Measurements from ENCODE around the gene HOXD3.

HOXD3 gene

DNA sequence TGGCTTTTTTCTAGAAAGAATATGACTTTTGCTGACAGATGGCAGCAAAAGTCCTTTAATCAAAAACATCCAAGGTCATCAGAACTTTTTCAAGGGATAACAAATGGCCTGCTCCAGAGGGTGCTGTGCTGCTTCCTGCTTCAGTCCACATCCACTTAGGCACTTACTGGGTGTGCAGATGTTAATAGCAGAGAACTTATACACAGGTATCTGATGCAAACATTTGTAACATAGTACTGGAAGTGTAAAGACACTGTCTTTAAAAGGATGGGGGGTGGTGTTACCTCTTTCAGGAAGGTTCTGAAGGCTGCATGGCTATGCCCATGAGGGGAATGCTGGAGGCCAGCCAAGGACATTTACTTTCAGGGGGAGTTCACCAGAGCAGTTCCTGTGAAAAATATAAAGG is 22.1 kb upstream of the HOXD3 start:
- no peak for DNase-seq

DNA sequence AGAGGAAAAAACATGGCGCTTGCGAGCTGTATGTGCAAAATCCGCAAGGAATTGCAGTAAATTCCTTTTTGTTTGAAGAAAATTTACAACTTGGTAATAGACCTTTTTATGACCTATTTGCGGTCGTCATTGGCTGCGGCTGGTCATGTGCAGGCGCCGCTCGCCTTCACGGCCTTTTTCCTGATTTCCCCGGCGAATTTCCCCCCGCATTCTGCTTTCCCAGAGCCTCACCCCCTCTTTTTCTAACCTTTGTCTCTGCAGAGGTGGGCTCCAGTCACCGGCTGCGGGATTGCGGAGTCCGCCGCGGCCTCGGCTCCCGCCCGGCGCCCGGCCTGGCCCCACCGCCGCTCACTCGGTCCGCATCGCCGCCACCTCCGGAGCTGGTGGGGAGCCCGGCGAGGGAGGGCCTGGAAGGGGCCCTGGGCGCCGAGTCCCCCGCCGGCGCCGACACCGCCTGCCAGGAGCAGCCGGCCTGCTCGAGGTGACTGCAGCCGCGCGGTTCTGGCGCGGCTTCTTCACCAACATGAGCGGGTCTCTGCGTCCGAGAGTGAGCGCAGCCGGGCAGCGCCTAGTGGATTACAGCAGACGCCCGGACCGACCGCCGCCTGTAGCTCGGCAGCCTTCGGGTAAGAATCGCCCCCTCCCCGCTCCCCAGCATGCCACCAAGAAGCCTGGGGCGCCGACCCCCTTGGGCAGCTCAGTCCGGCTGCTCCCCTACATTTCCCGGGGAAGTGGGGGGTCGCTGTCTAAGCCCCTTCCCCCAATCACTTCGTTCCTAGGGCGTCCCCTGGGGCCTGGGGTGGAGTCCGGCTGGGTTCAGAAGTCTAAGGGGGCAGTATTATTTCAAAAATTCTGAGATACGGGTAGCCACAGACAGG is 20.5 kb upstream of the HOXD3 start:
- no peak for DNase-seq

DNA sequence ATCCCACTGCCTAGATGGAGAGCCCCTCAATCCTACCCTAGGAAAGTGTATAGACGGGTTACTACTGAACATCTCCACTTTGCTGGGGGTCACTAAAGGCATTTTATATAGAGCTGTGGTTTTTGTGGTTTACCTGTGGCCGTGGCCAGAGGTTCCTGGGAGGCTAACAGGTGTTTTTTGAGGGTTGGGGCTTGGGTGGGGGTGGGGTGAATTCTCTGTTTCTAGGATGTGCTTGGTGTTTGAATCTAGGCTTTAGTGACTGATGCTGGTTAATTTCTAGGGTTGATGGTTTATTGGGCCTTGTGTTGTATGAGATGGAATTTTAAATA is 19.9 kb upstream of the HOXD3 start:
- no peak for DNase-seq

DNA sequence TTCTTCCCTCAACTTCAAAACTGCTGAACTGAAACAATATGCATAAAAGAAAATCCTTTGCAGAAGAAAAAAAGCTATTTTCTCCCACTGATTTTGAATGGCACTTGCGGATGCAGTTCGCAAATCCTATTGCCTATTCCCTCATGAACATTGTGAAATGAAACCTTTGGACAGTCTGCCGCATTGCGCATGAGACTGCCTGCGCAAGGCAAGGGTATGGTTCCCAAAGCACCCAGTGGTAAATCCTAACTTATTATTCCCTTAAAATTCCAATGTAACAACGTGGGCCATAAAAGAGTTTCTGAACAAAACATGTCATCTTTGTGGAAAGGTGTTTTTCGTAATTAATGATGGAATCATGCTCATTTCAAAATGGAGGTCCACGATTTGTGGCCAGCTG is 19.2 kb upstream of the HOXD3 start:
- DNase-seq: no peak

DNA sequence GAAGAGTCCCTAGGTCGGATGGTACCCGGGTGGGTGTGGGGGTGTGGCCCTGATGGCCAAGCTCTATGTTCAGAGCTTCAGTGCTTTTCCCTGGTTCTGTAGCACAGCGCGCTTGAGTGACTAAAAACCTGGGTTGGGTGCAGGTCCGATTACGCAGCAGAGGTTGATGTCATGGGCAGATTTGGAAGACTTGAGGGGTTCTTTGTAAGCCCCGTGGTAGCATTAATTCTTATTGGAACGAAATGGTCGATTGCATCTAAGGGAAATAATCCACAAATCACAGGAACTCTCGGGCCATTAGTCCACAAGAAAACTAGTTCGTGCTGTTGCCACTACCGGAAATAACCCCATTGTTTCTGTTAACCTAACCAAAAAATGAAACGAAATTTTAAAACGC is 18.6 kb upstream of the HOXD3 start:
- DNase-seq: no peak

DNA sequence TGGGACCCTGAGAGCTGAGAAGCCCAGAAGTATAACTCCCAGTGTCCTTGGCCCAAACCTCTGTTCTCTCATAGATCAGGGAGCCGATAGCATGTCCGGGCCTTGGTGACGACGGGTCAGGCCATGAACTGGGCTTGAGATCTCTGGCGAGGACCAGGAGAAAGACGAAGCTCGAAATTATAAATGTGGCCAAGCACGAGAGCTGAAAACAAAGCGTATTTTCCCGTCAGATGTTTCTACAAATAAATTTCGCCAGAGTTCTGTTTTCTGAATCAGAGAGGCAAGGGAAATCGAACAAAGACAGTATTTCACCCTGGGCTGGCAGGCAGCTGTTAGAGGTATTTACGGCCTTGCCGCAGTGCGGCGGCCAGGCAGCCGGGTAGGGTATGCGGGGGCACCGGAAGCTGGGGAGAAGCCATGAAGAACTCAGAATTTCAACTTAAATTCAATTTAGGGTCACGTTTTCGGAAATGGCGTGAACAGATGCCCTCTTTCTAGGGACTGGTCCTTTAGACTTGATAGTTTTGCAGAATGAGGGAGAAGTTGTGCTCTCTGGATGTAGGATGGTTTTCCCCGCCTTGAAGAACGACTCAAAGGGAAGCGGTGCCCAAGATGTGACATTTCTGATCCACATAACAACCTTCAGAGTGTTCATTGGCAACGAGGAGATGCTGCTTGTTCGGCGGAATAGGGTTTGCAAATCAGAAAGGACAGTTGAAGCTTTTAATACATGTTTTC is 18.0 kb upstream of the HOXD3 start:
- no peak for DNase-seq

DNA sequence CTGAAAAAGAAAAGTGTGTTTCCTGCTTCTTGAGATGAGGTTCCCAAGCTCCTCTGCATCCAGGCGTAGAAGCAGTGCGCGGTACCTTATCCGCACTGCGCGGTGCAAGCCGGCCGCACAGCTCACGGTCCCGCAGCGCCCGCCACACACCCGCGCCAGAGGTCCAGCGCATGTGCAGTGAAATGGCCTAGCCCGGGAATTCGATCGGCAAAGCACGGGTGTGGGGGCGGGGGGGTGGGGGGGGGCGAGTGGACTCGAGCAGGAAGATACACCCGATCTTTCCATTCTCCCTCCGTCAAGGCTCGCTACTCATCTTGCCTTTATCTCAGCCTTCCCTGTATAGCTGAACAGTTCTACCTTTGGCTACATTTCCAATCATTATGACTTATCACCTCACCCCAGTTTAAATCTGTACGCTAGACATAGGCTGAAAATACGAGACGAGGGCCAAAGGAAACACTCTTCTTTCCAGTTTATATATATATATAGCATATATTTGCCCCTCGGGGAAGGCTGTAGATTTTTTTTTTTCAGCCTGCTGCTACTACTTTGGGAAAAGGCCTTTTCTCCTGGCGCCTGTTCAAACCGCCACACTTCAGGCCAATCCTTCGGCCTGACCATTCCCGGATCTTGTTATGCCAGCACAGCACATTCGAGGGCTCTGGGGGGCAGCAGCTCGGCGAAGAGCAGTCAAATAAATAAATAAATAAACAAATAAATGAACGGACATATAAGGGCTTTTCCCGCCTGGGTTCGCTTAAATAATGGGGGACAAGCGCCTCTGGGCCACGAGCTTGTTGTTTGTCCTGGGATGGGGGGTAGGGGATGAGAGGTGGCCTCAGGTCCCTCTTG is 17.2 kb upstream of the HOXD3 start:
- DNase-seq: no peak

DNA sequence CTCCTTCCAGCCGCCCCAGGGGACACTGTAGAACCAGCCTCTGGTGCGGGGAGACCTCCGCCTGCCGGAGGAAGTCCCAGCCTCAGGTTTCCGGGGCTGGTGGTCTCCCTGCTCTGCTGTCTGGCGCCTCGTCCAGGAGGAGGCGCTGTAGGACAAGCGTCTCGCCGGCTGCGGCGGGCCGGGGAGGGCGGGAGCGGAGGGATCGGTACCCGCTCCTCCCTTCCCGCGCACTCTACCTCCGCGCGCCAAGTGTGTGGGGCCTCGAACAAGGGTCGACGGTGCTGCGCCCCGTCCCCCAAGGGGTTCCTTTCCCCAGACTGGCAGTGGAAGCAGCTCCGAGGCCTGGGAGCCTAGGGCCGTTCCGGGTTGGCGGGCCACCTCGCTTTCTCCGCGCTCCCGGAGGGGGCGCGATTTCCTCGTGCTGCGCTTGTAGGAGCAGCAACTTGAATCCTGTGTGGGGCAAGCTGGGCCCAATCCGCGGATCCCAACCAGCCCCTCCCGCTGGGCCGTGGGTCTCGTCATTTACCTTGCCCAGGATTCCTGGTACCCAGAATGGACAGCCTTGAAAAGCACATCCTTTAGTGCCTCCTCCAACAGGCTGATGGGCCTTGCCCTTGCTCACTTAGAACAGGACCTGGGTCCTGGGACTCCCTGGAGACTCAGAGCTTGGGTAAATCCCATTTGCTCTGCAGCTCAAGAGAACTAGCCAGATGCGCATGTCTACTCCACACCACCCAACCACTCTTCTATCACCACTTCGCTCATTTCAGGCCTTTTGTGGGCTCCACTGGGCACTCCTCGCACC is 16.4 kb upstream of the HOXD3 start:
- DNase-seq: no peak

DNA sequence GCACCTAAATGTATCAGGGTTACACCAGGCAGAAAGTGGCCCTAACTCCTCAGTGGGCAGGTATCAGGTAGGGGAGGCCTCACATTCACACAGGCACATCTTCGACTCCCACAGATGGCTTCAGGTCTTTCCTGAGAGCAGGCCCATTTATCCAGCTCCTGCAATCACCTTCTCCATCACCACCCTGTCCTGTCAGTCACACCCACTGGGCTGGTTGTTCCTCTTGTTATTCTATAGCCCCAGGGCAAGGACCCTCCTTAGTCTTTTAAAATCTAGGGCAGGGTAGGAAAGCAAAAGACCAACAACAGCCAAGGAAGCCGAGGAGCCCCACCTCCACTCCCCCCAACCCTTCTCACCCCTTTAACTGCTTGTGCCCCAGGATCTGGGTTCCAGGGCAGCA is 14.8 kb upstream of the HOXD3 start:
- no peak for DNase-seq

DNA sequence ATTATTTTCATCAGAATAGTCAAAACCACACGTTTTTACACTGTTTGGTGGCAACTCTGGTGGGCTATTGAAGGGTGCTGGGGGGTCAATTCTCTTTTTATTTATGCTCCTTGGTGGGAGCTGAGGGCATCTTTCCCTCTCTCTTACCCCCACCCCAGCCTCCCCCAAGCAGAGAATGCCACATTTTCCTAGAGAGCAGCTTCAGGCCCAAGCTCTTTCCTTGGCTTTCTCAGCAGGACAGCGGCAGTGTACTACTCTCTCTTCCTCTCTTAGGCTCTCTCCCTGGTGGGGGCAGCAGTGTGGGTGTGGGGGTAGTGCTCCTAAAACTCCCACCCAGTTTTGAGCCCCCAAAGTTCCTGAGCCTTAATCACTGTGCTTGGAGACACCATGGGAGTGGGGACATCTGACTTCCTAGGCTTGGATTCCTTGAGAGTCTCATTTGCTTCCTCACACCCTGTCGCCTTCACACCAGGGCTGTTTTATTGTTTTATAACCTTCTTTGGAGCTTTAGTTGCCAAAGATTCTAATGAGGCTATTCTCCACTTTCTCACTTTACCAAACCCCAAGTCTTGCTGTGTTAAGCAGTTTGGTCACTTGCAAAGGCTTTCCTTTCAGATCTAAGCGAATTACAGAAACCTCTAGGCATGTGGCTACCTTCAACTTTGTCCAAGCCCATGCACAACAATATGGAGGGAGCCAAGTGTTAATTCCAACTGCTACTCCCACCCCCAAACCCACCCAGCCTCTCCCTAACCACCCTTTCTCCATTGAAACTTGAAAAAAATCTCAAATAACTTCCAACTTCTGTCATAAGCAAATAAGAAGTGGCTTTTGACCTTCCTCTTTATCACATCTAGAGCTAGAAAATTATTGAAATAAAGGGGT is 11.8 kb upstream of the HOXD3 start:
- DNase-seq: no peak

DNA sequence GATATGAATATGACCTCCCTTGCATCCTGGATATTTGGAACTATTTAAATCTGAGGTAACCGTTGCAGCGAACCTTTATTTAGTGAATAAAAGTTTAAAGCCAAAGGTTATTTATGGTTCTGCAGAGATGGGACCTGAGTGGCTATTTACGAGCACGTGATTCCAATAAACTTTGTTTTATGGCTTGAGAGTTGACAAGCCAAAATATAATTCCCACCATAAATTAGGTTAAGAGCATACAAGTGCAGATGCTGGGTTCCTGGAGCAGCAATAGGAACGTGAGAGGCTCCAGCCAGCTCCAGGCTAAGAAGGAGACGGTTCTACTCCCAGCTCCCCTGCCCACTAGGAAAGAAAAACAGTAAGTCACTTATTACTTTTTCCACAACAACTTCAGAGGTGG is 11.0 kb upstream of the HOXD3 start:
- DNase-seq: no peak

DNA sequence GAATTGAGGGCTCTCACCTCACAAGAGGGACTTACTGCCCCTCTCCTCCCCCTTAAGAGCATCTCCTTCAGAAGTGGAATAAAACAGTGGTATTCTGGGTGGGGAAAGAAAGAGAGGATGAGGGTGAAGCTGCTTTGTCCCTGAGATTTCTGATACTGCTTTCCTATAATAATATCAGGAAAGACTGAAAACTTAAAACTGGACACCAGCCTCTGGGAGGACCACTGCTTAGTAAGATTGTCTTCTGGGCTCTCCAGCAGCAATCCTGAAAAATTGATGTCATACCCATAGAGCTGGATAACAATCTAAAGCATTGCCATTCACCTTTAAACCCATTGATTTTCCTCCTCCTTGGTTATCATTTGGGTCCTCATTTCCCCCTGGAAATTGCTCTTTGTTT is 10.5 kb upstream of the HOXD3 start:
- DNase-seq: no peak

DNA sequence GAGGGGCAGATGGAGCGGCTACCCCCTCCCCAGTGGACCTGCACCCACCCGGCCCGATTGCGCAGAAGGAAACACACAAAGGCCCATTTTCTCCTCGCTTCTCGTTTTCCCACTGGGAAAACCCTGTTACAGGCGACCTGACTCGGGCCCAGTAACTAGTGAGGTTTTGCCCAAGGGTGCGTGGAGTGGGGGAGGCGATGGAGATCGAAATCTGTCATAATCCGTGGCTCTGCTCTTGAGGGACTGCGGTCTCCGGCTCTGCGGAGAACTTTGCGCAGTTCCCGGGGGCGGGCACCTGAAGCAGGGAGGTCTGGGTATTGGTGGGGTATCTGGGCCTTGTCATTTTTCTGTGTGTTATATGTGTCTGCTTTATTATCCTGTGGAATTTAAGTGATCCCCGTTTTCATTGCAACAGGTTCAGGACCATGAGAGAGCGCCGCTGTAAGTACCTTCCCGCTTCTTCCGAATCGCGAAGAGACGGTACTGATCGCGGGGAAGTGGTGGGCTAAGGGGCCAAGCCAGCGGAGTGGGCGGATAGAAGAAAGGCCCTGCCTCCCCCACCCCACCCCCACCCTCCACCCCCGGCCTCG is 9.8 kb upstream of the HOXD3 start:
- no peak for DNase-seq

DNA sequence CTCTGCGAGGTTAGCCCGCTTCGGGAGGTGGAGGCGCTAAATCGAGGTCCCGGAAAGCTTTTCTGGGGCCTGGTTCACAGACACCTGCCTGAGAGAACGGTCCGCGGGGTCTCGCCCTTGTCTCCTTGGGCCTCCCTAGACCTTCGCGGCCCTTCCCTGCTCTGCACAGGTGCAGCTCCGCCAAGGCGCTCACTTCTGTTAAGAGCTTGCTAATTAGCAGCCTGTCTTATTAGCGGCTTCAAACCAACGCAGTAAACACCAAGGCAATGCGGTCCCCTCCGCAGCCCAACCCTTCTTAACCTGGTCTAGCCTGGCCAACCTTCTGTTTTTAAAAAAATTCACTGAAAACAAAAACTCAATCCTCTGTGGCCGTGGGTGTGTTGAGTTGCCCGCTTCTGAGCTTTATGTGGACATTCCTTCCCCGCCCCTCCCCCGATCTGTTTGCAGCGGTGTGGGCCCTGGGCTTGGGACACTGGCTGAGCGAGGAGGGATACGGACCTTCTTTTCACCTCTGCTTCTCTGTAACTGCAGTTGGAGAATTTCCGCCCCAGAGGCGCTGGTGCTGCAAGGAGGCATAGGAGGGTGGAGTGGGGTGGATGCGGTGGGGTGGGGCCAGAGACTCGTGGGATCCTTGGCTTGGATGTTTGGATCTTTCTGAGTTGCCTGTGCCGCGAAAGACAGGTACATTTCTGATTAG is 9.2 kb upstream of the HOXD3 start:
- DNase-seq: no peak

DNA sequence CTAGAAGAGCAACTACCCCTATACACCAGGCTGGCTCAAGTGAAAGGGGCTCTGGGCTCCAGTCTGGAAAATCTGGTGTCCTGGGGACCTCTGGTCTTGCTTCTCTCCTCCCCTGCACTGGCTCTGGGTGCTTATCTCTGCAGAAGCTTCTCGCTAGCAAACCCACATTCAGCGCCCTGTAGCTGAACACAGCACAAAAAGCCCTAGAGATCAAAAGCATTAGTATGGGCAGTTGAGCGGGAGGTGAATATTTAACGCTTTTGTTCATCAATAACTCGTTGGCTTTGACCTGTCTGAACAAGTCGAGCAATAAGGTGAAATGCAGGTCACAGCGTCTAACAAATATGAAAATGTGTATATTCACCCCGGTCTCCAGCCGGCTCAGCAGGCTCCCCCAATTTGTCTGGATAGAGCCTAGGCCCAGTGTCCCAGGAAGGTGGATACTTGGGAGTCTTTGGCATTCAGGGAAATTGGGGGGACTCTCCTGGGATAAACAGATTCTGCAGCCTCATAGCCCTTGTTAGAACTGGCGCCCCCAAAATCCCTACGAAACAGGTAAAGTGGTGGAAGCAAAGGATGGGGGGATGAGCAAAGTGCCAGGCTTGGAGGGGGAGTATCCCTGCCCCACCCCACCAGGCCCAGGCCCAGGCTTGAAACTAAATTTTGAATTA is 8.2 kb upstream of the HOXD3 start:
- no peak for DNase-seq

DNA sequence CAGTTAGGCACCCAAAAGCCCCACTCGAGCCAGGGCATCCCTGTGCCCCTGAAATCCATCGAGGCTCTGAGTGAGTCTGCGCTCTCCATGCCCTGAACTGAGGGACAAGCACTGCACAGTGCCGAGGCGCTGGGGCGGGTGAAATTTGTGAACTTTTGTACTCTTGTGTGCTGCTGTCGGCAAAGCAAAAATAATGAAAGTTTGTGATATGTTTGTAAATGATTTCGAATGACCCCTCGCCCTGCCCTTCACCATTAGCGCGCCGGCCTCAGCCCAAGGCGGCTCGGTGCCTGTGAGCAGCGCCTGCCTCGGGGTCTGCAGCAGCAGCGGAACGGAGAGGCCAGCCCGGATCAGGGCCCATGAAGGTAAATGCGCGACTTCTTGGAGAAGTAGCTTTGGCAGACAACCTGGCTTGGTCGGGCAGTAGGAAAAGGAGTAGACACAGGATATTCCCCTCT is 7.6 kb upstream of the HOXD3 start:
- no peak for DNase-seq

DNA sequence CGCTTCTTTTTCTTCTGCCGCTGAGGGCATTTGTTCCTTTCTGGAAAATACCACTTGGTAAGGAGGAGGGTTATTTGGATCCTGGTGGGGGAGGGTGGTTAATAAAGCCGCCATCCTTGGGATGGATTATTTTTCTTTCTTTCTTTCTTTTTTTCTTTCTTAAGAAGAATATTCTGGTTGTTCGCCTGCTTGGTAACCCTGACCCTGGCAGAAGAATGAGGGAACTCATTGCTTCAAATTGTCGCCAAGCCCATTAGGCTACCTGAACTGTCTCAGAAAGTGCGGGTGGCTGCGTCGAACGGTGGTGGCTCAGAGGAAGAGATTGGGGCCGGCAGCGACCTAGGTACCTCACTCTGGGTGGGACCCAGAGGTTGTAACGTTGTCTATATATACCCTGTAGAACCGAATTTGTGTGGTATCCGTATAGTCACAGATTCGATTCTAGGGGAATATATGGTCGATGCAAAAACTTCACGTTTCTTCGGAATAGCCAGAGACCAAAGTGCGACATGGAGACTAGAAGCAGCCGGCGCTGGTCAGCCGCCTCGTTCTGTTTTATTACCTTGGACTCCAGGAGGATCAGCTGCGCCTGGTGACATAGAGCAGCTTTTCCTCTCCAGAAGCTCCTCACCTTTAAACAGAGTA is 7.0 kb upstream of the HOXD3 start:
- no peak for DNase-seq

DNA sequence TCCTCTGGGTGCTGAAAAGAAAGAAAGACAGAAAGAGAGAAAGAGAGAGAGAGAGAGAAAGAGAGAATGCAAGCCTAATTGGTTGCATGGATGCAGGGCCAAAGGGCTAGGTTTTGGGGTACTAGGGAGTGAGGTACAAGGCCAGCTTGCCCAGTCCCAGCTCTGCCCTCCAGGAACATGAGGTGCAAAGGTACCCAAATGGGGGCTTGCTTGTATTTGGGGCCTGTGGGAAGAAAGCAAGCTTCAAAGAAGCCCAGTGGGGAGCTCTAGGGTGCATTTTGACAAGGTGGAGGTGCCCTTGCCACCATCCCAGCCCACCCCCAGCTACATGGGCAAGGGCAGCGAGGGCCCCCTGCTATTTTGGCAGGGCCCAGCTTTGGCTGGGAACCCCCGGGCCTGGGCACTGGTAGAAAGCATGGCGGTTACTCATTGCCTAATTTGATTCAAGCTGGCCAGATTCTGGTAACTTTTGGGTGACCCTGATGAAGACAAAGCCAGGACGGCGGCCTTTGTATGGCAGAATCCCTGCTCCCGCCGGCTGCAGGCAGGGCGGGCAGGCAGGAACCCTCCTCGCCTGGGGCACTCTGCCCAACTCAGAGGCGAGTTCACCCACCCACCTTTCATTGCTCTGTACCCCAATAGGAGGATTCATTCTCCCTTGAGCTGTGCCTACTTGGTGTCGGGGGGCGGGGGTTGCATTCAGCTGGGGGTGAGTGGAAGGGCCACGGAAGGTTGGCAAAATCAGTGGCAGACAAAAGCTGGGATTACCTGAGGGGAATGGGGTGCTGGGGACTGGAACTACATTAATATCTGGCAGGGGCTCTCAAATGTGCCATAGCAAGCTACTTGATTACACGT is 6.3 kb upstream of the HOXD3 start:
- DNase-seq: no peak
